ENCODE results near the gene CERCAM.

The CERCAM gene

DNA sequence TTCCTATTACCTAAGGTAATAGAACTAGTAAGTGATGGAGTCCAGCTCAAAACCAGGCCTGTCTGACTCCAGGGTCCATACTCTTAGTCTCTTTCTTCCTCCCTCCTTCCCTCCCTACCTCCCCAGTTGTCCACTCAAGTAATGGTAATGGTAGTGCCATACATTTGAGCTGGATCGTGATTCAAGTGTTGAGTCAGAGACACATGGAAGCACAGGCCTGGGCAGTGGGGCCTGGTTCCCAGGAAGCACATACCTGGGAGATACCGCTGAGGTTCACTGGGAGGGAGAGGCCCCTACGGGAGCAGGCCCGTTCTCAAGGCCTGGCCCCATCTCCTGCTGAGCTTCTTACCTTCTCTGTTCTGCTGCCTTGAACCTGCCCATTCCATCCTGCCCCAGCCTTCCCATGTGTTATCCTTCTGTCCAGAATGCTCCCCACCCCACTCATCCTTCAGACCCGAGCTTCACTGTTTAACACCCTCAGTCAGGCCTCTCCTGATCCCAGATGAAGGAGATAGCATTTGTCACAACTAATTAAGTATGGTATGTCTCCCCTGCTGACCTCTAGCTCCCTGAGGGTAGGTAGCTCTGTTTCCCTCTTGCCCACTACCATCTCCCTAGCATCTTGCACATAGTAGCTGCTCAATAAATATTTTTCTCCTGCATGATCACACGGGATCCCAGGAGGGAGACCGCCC lies 35.7 kb upstream of the CERCAM start:
- Histone ChIP-seq H3K36me3 (ENCODE audit: control insufficient read depth in 2 of 2, insufficient read depth in 2 of 2, low read length in 2 of 2) (peaks cover 34 to 61% of the 10 kb centered on the region in 2 donors), H3K4me1 (ENCODE audit: control insufficient read depth in 2 of 2, insufficient read depth in 2 of 2, low read length in 2 of 2) (no peaks in the 10 kb centered on the region), H3K27ac (ENCODE audit: low read depth in 2 of 2, low read length in 2 of 2) (no peak overlapping the region), H3K27me3 (ENCODE audit: control insufficient read depth in 2 of 2, insufficient read depth in 2 of 2, low read length in 2 of 2) (no peaks in the 10 kb centered on the region), H3K4me3 (ENCODE audit: low read length in 2 of 2) (no peak overlapping the region), H3K9me3 (ENCODE audit: control insufficient read depth in 2 of 2, low read length in 2 of 2) (no peaks in the 10 kb centered on the region), H3K9ac (ENCODE audit: low read depth in 1 of 2, low read length in 2 of 2) (no peak overlapping the region)

DNA sequence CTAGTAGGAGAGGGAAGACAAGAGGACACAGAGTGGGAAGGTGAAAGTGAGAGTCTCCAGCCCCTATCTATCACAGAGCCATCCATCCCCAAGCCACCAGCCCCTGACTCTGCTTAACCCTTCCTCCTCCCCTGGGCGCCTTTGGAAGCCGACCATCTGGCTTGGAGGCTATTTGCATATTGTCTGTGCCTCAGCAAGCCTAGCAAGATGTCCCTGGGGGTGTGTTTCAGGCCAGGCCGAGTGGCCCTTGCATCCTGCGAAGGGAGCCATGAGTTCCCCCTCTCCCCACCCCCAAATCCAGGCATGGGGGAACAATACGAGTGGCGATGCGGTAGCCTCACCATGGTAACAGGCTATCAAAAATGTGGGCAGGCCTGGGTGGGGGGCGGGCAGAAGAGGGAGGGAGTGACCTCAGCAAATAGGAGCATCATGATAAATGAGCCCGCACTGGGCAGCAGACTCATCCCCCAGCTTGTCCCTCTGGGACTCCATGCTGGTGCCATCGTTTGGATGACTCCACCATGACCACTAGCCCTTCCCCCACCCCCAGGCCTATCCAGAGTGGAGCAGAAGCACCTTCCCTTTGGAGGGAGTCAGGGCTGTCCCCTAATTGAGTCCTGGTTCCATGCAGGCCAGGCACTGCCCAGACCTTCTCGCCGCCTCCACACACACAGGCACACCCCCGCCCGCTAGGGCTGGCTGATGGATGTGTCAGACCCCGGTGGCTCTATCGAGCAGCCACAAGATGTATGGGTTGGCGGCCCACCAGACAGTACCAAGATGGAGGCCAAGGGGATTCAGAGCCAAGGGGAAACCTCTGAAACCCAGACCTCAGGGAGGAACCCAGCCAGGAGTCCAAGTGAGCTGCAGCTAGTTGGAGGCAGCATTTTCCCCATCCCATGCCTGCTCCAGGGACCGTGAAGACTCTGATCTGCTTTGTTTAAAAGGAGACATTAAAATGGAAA lies 34.9 kb upstream of the CERCAM start:
- Histone ChIP-seq H3K9ac (ENCODE audit: low read depth in 1 of 2, low read length in 2 of 2) (no peak overlapping the region), H3K36me3 (ENCODE audit: control insufficient read depth in 2 of 2, insufficient read depth in 2 of 2, low read length in 2 of 2) (peaks cover 36 to 62% of the 10 kb centered on the region in 2 donors), H3K27ac (ENCODE audit: low read depth in 2 of 2, low read length in 2 of 2) (no peak overlapping the region), H3K9me3 (ENCODE audit: control insufficient read depth in 2 of 2, low read length in 2 of 2) (no peaks in the 10 kb centered on the region), H3K27me3 (ENCODE audit: control insufficient read depth in 2 of 2, insufficient read depth in 2 of 2, low read length in 2 of 2) (no peaks in the 10 kb centered on the region), H3K4me3 (ENCODE audit: low read length in 2 of 2) (no peak overlapping the region), H3K4me1 (ENCODE audit: control insufficient read depth in 2 of 2, insufficient read depth in 2 of 2, low read length in 2 of 2) (no peaks in the 10 kb centered on the region)

DNA sequence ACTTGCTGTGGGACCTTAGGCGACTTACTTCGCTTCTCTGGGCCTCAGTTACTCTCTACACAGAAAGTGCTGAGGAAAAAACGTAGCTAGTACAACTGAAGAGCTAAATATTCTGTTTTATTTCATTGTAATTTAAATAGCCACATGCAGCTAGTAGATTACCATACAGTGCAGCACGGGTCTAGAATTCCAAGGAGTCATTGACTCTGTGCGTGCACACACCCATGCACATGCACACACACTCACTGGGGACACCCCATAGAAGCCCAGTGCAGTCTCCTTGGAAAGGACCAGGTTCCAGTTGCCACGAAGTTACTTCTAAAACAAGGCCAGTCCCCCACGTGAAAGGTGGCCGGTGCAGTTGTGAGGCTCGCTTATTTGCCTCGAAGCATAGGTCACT lies 32.5 kb upstream of the CERCAM start:
- Histone ChIP-seq H3K4me3 (ENCODE audit: low read length in 2 of 2) (no peak overlapping the region), H3K9ac (ENCODE audit: low read depth in 1 of 2, low read length in 2 of 2) (no peak overlapping the region), H3K36me3 (ENCODE audit: control insufficient read depth in 2 of 2, insufficient read depth in 2 of 2, low read length in 2 of 2) (peaks cover 36 to 56% of the 10 kb centered on the region in 2 donors), H3K9me3 (ENCODE audit: control insufficient read depth in 2 of 2, low read length in 2 of 2) (no peaks in the 10 kb centered on the region), H3K4me1 (ENCODE audit: control insufficient read depth in 2 of 2, insufficient read depth in 2 of 2, low read length in 2 of 2) (no peaks in the 10 kb centered on the region), H3K27me3 (ENCODE audit: control insufficient read depth in 2 of 2, insufficient read depth in 2 of 2, low read length in 2 of 2) (no peaks in the 10 kb centered on the region), H3K27ac (ENCODE audit: low read depth in 2 of 2, low read length in 2 of 2) (no peak overlapping the region)

DNA sequence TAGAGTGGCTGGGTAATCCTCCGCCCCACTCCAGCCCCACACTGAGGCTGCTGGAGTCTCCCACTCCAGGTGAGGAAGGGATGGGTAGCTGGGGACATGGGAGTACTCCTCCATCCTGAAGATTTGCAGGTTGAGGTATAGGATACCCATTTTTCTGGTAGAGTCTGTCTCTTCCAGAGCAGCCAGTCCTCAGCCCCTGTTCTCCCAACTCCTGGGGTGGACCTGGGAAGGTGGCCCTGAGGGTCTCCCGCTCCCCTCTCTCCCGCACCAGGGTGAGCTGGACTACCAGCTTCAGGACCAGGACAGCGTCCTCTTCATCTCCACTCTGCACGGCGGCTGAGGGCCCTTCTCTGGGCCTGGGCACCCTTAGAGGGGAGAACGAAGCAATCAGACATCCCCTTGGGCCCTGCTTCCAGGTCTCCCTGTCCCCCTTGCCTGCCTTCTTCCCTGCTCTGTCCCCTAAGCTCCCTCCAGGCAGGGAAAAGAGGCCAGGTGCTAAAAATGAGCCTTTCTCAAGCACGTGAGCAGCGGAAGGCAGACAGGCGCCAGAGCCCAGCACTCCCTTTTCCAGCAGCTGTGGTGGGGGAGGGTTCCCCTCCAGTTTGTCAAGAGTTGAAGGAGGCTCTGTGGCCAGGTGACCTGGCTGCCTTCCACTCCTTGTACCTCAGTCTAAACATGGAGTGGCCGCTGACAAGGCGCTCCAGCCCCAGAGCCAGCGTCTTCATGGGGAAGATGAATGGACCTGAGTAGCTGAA lies 31.1 kb upstream of the CERCAM start:
- Histone ChIP-seq H3K27ac (ENCODE audit: low read depth in 2 of 2, low read length in 2 of 2) (no peak overlapping the region), H3K9ac (ENCODE audit: low read depth in 1 of 2, low read length in 2 of 2) (no peak overlapping the region), H3K4me1 (ENCODE audit: control insufficient read depth in 2 of 2, insufficient read depth in 2 of 2, low read length in 2 of 2) (no peaks in the 10 kb centered on the region)

DNA sequence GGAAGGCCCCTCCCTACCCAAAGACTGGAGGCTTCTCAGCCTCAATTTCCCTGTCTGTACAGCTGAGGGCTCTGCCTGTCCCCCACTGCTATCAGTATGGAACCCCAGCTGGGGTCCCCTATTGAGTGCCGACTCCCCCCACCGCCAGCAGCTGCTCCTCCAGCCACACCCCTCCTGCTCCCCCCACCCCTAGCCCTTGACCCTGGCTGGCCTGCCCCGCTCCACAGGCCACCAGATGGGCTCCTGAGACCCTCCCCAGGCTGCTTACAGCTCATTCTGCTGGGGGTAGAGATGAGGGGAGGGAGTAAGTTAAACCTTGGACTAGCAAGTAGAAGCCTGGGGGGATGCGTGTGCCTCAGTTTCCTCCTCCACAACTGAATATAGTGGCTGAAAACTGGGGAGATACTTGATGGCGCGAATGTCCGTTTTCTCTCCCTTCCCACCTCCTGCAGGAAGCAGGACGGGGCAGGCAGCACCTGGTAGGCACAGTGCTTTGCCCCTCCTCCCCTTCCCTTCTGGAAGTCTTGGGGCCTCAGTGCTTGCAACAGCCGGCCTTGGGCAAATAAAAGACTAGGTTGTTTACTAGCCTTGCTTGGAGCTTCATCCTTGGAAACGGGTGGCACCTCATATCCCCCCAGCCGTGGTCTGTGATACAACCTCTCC lies 30.4 kb upstream of the CERCAM start:
- Histone ChIP-seq H3K9ac (ENCODE audit: low read depth in 1 of 2, low read length in 2 of 2) (no peak overlapping the region), H3K27ac (ENCODE audit: low read depth in 2 of 2, low read length in 2 of 2) (no peak overlapping the region), H3K9me3 (ENCODE audit: control insufficient read depth in 2 of 2, low read length in 2 of 2) (no peaks in the 10 kb centered on the region), H3K27me3 (ENCODE audit: control insufficient read depth in 2 of 2, insufficient read depth in 2 of 2, low read length in 2 of 2) (peaks cover 0 to 3% of the 10 kb centered on the region in 2 donors), H3K4me1 (ENCODE audit: control insufficient read depth in 2 of 2, insufficient read depth in 2 of 2, low read length in 2 of 2) (no peaks in the 10 kb centered on the region), H3K36me3 (ENCODE audit: control insufficient read depth in 2 of 2, insufficient read depth in 2 of 2, low read length in 2 of 2) (peaks cover 36 to 41% of the 10 kb centered on the region in 2 donors), H3K4me3 (ENCODE audit: low read length in 2 of 2) (no peak overlapping the region)

More for the DNA sequence above, 31.1 kb upstream of the CERCAM start:
- Histone ChIP-seq H3K36me3 (ENCODE audit: control insufficient read depth in 2 of 2, insufficient read depth in 2 of 2, low read length in 2 of 2) (peaks cover 36 to 47% of the 10 kb centered on the region in 2 donors), H3K4me3 (ENCODE audit: low read length in 2 of 2) (no peak overlapping the region), H3K9me3 (ENCODE audit: control insufficient read depth in 2 of 2, low read length in 2 of 2) (no peaks in the 10 kb centered on the region), H3K27me3 (ENCODE audit: control insufficient read depth in 2 of 2, insufficient read depth in 2 of 2, low read length in 2 of 2) (peaks cover 0 to 3% of the 10 kb centered on the region in 2 donors)

DNA sequence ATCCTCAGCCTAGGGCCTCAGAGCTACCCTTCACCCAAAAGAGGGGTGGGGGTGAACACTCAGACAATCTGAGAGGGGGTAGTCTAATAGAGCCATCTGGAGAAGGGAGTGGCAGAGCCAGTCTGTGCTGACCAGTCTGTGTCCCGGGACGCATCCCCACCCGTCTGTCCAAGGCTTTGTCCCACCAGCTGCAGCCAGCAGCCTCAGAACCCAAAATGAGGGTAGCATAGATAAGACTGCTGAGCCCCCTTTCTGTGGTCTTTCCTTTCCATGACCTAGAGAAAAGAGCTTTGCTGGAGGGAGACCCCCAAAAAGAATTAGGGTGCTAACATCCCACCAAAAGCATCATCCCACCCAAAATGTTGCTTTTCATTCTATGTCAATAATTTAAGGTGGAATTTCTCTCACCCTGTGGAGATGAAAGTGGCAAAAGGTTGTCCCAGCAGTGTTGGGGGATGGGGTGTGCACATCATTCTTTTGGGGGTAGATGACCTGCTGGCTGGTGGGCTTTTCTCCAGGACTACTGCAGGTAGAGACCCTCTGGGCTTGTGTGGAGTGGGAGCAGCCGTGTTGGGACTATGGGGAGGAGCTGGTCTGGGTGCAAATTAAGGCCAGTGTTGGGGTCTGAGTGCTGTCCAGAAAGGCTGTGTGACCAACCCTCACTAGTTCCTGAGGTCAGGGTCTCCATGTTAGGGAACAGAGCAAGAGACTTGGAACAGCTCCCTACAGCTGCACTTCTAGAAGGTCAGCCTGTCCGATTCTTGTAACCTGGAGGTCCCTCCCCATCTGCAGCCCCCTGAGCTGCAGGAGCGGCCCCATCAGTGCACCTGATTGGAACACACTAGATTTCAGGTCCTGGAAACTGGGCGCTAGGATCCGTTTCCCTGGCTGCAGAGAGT lies 29.6 kb upstream of the CERCAM start:
- Histone ChIP-seq H3K4me3 (ENCODE audit: low read length in 2 of 2) (no peak overlapping the region), H3K36me3 (ENCODE audit: control insufficient read depth in 2 of 2, insufficient read depth in 2 of 2, low read length in 2 of 2) (peaks cover 36 to 41% of the 10 kb centered on the region in 2 donors), H3K4me1 (ENCODE audit: control insufficient read depth in 2 of 2, insufficient read depth in 2 of 2, low read length in 2 of 2) (no peaks in the 10 kb centered on the region), H3K9ac (ENCODE audit: low read depth in 1 of 2, low read length in 2 of 2) (no peak overlapping the region), H3K27me3 (ENCODE audit: control insufficient read depth in 2 of 2, insufficient read depth in 2 of 2, low read length in 2 of 2) (peaks cover 0 to 3% of the 10 kb centered on the region in 2 donors), H3K27ac (ENCODE audit: low read depth in 2 of 2, low read length in 2 of 2) (no peak overlapping the region), H3K9me3 (ENCODE audit: control insufficient read depth in 2 of 2, low read length in 2 of 2) (no peaks in the 10 kb centered on the region)

DNA sequence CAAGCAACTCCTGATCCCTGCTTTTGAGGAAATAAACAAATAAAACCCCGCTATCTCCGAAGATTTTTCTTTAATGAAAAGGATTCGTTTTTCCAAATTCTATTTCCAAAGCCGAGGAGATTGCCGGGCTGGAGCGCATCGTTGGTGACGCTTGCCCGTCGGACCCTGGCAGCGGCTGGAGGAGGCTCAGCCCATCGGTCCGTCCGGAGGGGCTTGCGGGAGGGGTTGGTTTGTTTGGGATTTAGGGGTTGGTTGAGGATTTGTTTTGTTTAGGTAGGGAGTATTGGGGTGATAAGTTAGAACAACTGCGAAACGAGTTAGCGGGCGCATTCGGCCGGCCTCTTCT lies 28.7 kb upstream of the CERCAM start:
- Histone ChIP-seq H3K4me1 (ENCODE audit: control insufficient read depth in 2 of 2, insufficient read depth in 2 of 2, low read length in 2 of 2) (no peaks in the 10 kb centered on the region), H3K9me3 (ENCODE audit: control insufficient read depth in 2 of 2, low read length in 2 of 2) (no peaks in the 10 kb centered on the region), H3K9ac (ENCODE audit: low read depth in 1 of 2, low read length in 2 of 2) (no peak overlapping the region), H3K4me3 (ENCODE audit: low read length in 2 of 2) (no peak overlapping the region), H3K27ac (ENCODE audit: low read depth in 2 of 2, low read length in 2 of 2) (no peak overlapping the region), H3K36me3 (ENCODE audit: control insufficient read depth in 2 of 2, insufficient read depth in 2 of 2, low read length in 2 of 2) (peaks cover 28 to 33% of the 10 kb centered on the region in 2 donors), H3K27me3 (ENCODE audit: control insufficient read depth in 2 of 2, insufficient read depth in 2 of 2, low read length in 2 of 2) (peaks cover 2 to 3% of the 10 kb centered on the region in 2 donors)

DNA sequence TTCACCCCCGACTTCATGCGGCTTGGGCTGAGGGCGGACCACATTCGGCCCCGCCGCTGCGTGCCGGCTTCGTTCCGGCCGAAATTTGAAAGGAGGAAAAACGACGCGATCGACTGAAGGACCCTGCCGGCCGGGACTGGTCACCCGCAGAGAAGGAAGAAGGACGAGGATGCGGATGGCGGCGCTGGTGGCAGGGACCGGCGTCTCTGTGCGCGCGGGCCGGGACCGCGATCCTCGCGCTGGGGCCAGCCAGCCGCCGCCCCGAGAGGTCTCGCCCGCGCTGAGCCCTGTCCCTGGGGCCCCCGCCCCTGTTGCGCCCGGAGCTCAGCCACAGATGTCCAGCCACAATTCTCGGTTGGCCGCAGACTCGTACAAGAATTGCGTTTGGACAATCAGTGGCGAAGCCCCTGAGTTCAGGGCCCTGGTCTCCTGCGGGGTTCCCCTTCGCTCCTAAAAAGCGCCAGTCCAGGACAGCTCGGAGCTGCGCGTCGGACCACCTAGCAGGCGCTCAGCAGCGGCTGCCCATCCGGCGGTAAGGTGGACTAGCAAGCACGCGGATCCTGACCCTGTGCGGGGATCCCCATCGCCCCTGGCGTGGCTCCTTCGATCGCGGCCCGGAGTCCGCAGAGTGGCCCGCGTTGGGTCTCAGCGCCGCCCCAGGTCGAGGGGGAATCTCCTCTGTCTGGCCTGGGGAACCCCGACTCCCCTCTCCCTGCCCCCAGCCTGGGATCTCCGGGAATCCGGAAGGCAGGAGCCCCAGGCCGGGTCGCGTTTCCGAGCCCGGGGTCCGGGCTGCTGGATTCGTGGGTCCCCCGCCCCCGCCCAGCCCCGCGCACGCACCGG lies 28.1 kb upstream of the CERCAM start:
- Histone ChIP-seq H3K27ac (ENCODE audit: low read depth in 2 of 2, low read length in 2 of 2) (no peak overlapping the region), H3K36me3 (ENCODE audit: control insufficient read depth in 2 of 2, insufficient read depth in 2 of 2, low read length in 2 of 2) (peaks cover 24 to 27% of the 10 kb centered on the region in 2 donors), H3K4me3 (ENCODE audit: low read length in 2 of 2) (no peak overlapping the region), H3K4me1 (ENCODE audit: control insufficient read depth in 2 of 2, insufficient read depth in 2 of 2, low read length in 2 of 2) (no peaks in the 10 kb centered on the region), H3K27me3 (ENCODE audit: control insufficient read depth in 2 of 2, insufficient read depth in 2 of 2, low read length in 2 of 2) (peaks cover 3 to 4% of the 10 kb centered on the region in 2 donors), H3K9me3 (ENCODE audit: control insufficient read depth in 2 of 2, low read length in 2 of 2) (no peaks in the 10 kb centered on the region), H3K9ac (ENCODE audit: low read depth in 1 of 2, low read length in 2 of 2) (no peak overlapping the region)

All from mucosa of rectum (tissue), 2 donors.